ENCODE data around the gene PHF21B. TPM values are rescaled to one million over a fixed set of nuclear protein-coding genes. Genes with fewer than 3 reads are reported as not detected.

The PHF21B gene
- polyA plus RNA-seq, 1 experiment = 0.01 TPM

DNA sequence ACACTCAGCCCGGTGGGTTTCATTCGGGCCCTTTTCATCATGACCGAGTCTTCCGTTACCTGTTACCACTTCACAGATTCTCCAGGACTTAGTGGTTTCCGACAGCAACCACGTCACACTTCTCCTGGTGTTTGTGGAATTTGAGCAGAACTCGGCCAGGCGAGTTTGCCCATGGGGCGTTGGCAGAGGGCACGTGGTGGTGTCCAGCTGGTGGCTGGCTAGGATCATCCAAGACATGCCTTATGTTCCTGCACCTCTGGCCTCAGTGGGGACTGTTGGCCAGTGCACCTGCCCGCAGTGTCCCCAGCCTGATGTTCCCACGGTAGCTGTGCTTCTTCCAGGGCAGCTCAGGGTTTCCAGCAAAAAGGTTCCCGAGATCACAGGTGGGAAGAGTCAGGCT, 170.1 kb downstream of the PHF21B start:
- Histone ChIP-seq H3K36me3 (ENCODE audit: control insufficient read depth, insufficient read depth, low read length) (no peaks in the 10 kb centered on the region), H3K4me3 (ENCODE audit: low read depth, low read length) (no peak overlapping the region), H3K27me3 (ENCODE audit: control insufficient read depth, insufficient read depth, low read length) (peaks cover 4% of the 10 kb centered on the region)
- TF ChIP-seq, protein P1, sequence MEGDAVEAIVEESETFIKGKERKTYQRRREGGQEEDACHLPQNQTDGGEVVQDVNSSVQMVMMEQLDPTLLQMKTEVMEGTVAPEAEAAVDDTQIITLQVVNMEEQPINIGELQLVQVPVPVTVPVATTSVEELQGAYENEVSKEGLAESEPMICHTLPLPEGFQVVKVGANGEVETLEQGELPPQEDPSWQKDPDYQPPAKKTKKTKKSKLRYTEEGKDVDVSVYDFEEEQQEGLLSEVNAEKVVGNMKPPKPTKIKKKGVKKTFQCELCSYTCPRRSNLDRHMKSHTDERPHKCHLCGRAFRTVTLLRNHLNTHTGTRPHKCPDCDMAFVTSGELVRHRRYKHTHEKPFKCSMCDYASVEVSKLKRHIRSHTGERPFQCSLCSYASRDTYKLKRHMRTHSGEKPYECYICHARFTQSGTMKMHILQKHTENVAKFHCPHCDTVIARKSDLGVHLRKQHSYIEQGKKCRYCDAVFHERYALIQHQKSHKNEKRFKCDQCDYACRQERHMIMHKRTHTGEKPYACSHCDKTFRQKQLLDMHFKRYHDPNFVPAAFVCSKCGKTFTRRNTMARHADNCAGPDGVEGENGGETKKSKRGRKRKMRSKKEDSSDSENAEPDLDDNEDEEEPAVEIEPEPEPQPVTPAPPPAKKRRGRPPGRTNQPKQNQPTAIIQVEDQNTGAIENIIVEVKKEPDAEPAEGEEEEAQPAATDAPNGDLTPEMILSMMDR (IDR thresholded peaks at IDR 0.05; ENCODE audit: insufficient read depth, low read depth, low read length) = no peak
- no peak for DNase-seq (ENCODE audit: low read depth)
- ChIA-PET CTCF (interaction anchor here (1.5 kb wide), 1 partner anchor 19 kb away, joined by 6 read pairs; no protein-coding TSS in a partner anchor), POLR2A (no interaction called here)

DNA sequence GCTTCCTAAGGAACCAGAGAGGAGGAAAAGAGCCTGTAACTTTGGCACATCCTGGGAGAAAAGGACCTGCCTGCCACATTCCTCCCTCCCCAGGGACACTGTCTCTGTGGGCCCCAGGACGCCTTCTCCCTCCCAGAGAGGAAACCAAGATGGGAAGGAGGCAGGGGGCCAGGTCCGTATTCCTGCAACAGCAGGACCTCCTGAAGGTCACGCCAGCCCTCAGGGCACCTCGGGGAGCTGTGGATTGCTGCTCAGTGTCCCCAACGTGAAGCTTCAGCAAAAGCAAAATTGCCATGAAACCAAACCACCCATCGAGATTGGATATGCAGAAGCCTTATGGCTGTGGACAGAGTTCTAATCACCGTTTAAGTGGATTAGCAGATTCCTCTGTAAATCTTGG, 170.7 kb downstream of the PHF21B start:
- DNase-seq (ENCODE audit: low read depth) = no peak
- TF ChIP-seq, protein P1 (IDR thresholded peaks at IDR 0.05; ENCODE audit: insufficient read depth, low read depth, low read length) = no peak
- ChIA-PET POLR2A (no interaction called here), CTCF (no interaction called here)
- Histone ChIP-seq H3K36me3 (ENCODE audit: control insufficient read depth, insufficient read depth, low read length) (no peaks in the 10 kb centered on the region), H3K4me3 (ENCODE audit: low read depth, low read length) (no peak overlapping the region), H3K27me3 (ENCODE audit: control insufficient read depth, insufficient read depth, low read length) (peaks cover 4% of the 10 kb centered on the region)

DNA sequence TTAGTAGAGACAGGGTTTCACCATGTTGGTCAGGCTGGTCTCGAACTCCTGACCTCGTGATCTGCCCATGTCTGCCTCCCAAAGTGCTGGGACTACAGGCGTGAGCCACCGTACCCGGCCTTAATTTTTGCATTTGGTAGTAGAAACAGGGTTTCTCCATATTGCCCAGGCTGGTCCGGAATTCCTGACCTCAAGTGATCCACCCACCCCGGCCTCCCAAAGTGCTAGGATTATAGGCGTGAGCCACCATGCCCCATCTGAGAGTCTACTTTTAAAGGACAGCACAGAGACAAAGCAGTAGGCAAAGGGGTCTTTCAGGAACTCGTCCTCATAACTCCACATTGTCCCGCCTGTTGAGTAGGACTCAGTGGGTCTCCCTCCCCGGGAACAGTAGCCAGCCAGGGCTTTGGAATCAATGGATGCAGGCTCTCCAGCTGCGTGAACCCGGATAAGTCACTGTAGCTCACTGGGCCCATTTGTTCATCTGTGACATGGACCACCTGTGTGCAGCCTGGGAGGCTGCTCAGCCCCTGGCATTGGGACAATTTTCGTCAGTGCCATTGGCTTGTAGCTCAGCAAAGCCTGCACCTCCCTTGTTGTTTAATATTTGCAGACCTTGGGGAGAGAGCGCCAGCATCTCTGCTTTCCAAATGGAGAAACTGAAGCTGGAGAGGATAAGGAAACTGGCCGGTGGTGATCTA, 171.3 kb downstream of the PHF21B start:
- Histone ChIP-seq H3K27me3 (ENCODE audit: control insufficient read depth, insufficient read depth, low read length) (peaks cover 4% of the 10 kb centered on the region), H3K4me3 (ENCODE audit: low read depth, low read length) (no peak overlapping the region), H3K36me3 (ENCODE audit: control insufficient read depth, insufficient read depth, low read length) (no peaks in the 10 kb centered on the region)
- no peak for DNase-seq (ENCODE audit: low read depth)
- CTCF ChIA-PET = interaction anchor here (0.5 kb wide), 1 partner anchor 10 kb away, joined by 3 read pairs; no protein-coding TSS in a partner anchor
- TF ChIP-seq, protein P1 (IDR thresholded peaks at IDR 0.05; ENCODE audit: insufficient read depth, low read depth, low read length) = no peak
- POLR2A ChIA-PET = no interaction called here

DNA sequence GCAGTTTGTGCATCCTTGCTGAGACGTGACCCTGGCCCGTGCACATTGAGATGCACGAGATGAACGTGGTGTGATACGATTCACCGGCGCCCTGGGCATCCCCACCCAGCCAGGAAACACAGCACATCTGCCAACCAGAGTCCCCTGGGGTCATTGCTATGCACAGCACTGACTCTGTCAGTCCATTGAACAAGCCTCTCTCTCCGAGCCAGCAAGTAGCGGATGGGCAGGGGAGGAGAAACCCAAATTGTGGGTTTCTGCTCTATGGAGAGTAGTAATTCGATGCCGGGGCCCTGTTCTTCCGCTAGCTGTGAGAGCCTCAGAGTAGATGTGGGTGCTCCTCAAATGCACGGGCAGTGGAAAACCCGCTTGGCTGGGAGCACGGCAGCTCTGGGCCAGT, 172.3 kb downstream of the PHF21B start:
- no peak overlapping the region for H3K4me3 ChIP-seq (ENCODE audit: low read depth, low read length)
- POLR2A ChIA-PET = no interaction called here
- H3K27me3 ChIP-seq (ENCODE audit: control insufficient read depth, insufficient read depth, low read length) = peaks cover 4% of the 10 kb centered on the region
- DNase-seq (ENCODE audit: low read depth) = no peak
- TF ChIP-seq, protein P1 (IDR thresholded peaks at IDR 0.05; ENCODE audit: insufficient read depth, low read depth, low read length) = no peak
- CTCF ChIA-PET = no interaction called here
- H3K36me3 ChIP-seq (ENCODE audit: control insufficient read depth, insufficient read depth, low read length) = no peaks in the 10 kb centered on the region

DNA sequence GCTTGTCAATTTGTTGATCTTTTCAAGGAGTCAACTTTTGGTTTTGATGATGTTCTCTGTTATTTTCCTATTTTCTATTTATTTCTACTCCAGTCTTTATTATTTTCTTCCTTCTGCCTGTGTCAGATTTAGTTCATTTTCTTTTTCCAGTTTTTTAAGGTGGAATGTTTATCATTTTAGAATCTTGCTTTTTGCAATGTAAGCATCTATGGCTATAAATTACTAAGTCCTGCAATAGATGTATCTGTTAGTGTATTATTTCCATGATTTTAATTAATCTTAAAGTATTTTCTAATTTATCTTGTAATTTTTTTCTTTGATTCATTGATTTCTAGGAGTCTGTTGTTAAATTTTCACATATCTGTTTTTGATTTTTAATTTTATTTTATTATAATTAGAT, 175.7 kb downstream of the PHF21B start:
- POLR2A ChIA-PET = no interaction called here
- CTCF ChIA-PET = no interaction called here

More for the DNA sequence above, 175.7 kb downstream of the PHF21B start:
- TF ChIP-seq, protein P1 (IDR thresholded peaks at IDR 0.05; ENCODE audit: insufficient read depth, low read depth, low read length) = no peak
- Histone ChIP-seq H3K27me3 (ENCODE audit: control insufficient read depth, insufficient read depth, low read length) (peaks cover 4% of the 10 kb centered on the region), H3K4me3 (ENCODE audit: low read depth, low read length) (no peak overlapping the region), H3K36me3 (ENCODE audit: control insufficient read depth, insufficient read depth, low read length) (no peaks in the 10 kb centered on the region)
- no peak for DNase-seq (ENCODE audit: low read depth)

Measured in BJ (cell line).